Measurements from ENCODE around the gene IP6K3.

Gene IP6K3

GRCh38 chr6:33691456-33692077, 55.1 kb downstream of the IP6K3 start:
- DNase-seq (ENCODE audit: low read depth in 2 of 2, low spot score in 1 of 2): no peak

- no peak for DNase-seq (ENCODE audit: low read depth in 2 of 2, low spot score in 1 of 2)
Observed at GRCh38 chr6:33690766-33691165, 55.9 kb downstream of the IP6K3 start.

GRCh38 chr6:33689879-33690278, 56.8 kb downstream of the IP6K3 start:
- DNase-seq (ENCODE audit: low read depth in 2 of 2, low spot score in 1 of 2): no peak

GRCh38 chr6:33689148-33689494, 57.6 kb downstream of the IP6K3 start:
- DNase-seq (ENCODE audit: low read depth in 2 of 2, low spot score in 1 of 2): no peak

- no peak for DNase-seq (ENCODE audit: low read depth in 2 of 2, low spot score in 1 of 2)
Observed at GRCh38 chr6:33688451-33689147, 58.1 kb downstream of the IP6K3 start.

GRCh38 chr6:33688006-33688405, 58.7 kb downstream of the IP6K3 start:
- DNase-seq (ENCODE audit: low read depth in 2 of 2, low spot score in 1 of 2): no peak

GRCh38 chr6:33686981-33687975, 59.4 kb downstream of the IP6K3 start:
- no peak for DNase-seq (ENCODE audit: low read depth in 2 of 2, low spot score in 1 of 2)

- DNase-seq (ENCODE audit: low read depth in 2 of 2, low spot score in 1 of 2): no peak
Observed at GRCh38 chr6:33686225-33686924, 60.3 kb downstream of the IP6K3 start.

GRCh38 chr6:33685411-33686224, 61.1 kb downstream of the IP6K3 start:
- DNase-seq (ENCODE audit: low read depth in 2 of 2, low spot score in 1 of 2): no peak

- DNase-seq (ENCODE audit: low read depth in 2 of 2, low spot score in 1 of 2): no peak
Observed at GRCh38 chr6:33684983-33685382, 61.7 kb downstream of the IP6K3 start.

GRCh38 chr6:33684428-33684896, 62.2 kb downstream of the IP6K3 start:
- DNase-seq (ENCODE audit: low read depth in 2 of 2, low spot score in 1 of 2): no peak

GRCh38 chr6:33683576-33684427, 62.9 kb downstream of the IP6K3 start:
- DNase-seq (ENCODE audit: low read depth in 2 of 2, low spot score in 1 of 2): no peak

GRCh38 chr6:33683051-33683571, 63.6 kb downstream of the IP6K3 start:
- DNase-seq (ENCODE audit: low read depth in 2 of 2, low spot score in 1 of 2): peak; percentile 25 to 33

GRCh38 chr6:33682341-33682740, 64.4 kb downstream of the IP6K3 start:
- DNase-seq (ENCODE audit: low read depth in 2 of 2, low spot score in 1 of 2): no peak

- DNase-seq (ENCODE audit: low read depth in 2 of 2, low spot score in 1 of 2): no peak
Observed at GRCh38 chr6:33679761-33680160, 66.9 kb downstream of the IP6K3 start.

GRCh38 chr6:33678932-33679490, 67.7 kb downstream of the IP6K3 start:
- no peak for DNase-seq (ENCODE audit: low read depth in 2 of 2, low spot score in 1 of 2)

GRCh38 chr6:33678233-33678931, 68.3 kb downstream of the IP6K3 start:
- no peak for DNase-seq (ENCODE audit: low read depth in 2 of 2, low spot score in 1 of 2)

GRCh38 chr6:33677689-33678088, 69.0 kb downstream of the IP6K3 start:
- no peak for DNase-seq (ENCODE audit: low read depth in 2 of 2, low spot score in 1 of 2)
